HG02852 (cell line): ENCODE measurements around the gene DRGX.

ENCODE experiments used
- ATAC-seq: cut with Tn5 transposase; IDR thresholded peaks from one replicate; pipeline ENCODE4 v1.9.1; 2021; ENCODE audit warnings: mild to moderate bottlenecking, moderate library complexity; ENCODE audit not compliant: unreplicated experiment

Gene DRGX

GRCh38 chr10:49408519-49409306, 12.8 kb upstream of the DRGX start:
- no peak for ATAC-seq

- peak; percentile 70 for ATAC-seq
Measured at GRCh38 chr10:49407552-49408137, 11.8 kb upstream of the DRGX start.

- ATAC-seq, result no peak
Measured at GRCh38 chr10:49407151-49407550, 11.3 kb upstream of the DRGX start.

DNA sequence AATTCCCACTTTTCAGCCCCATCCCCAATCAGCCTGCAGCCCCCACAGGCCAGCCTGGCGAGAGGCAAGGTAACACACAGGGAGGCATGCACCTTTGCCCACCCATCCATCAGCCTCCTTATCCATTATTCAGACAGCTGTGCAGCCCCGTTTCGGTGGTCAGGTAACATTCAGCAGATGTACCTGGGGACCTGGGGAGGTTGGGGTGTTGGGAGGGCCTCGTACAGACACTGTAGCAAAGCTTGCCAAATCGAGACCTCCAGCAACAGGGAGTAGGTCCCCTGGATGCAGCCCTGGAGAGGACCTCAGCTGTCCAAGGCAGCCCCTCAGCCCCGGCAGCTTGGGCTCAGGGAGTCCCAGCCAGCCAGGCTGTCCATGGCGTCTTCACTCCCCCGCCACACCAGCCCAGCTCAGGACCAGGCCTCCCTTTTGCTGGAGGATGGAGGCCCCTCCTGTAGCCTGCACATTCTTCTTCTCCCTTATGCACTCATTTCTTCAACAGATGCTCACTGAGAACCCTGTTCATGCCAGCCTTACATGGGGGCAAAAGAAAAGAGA, 8.5 kb upstream of the DRGX start:
- ATAC-seq, result no peak

DNA sequence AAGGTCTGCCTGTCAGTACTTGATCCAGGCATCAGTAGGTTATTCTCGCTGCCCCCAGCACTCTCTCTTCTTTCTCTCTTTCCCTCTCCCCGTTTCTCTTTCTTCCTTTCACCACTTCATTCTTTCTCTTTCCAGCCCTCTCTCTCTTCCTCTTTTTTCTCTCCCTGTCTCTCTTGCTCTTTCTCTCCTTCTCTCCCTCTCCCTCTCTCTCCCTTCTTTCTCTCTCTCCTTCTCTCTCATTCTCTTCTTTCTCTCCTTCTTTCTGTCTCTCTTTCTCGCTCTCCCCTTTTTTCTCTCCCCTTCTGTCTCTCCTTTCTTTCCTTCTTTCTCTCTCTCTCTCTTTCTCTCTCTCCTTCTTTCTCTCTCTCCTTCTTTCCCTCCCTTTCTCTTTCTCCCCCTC, 7.5 kb upstream of the DRGX start:
- no peak for ATAC-seq

- ATAC-seq, result no peak
Measured at GRCh38 chr10:49400365-49400764, 4.5 kb upstream of the DRGX start.

DNA sequence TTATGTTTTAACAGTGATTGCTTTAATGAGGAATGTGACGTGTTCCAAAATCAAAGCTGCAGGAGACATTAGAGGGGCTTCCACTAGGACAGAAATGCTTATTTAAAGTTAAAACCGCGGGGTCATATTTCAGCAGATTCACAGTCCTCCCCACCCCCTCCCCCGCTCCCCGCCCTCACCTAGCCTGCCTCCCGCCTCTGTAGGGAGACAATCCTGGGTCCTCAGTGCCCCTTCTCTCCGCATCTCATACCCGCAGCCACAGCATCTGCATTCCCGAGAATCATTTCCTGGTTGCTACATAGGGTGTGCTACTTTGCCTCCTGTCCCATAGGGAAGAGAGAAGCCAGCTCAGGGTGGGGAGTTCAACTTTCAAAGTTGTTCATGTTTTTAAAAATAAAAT, 3.1 kb upstream of the DRGX start:
- no peak for ATAC-seq

- ATAC-seq, result peak; percentile 73
Measured at GRCh38 chr10:49398000-49398861, 2.3 kb upstream of the DRGX start.

GRCh38 chr10:49397036-49397999, 1.4 kb upstream of the DRGX start:
- peak; percentile 14 for ATAC-seq

DNA sequence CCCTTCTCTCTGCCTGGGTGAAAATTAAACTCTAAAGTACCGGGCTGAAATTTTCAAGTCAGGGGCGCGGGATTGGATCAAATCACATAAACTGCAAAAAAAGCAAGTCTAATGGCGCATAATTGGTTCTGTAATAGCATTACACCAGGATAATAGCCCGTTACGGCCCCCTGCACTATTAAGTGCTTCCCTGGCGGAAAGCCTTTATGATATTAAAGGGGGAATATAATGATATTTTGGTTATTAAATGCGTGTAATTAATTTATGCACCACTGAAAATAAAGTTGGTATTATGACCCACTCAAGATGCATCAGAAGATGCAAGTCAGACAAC, 744 bp upstream of the DRGX start:
- no peak for ATAC-seq

DNA sequence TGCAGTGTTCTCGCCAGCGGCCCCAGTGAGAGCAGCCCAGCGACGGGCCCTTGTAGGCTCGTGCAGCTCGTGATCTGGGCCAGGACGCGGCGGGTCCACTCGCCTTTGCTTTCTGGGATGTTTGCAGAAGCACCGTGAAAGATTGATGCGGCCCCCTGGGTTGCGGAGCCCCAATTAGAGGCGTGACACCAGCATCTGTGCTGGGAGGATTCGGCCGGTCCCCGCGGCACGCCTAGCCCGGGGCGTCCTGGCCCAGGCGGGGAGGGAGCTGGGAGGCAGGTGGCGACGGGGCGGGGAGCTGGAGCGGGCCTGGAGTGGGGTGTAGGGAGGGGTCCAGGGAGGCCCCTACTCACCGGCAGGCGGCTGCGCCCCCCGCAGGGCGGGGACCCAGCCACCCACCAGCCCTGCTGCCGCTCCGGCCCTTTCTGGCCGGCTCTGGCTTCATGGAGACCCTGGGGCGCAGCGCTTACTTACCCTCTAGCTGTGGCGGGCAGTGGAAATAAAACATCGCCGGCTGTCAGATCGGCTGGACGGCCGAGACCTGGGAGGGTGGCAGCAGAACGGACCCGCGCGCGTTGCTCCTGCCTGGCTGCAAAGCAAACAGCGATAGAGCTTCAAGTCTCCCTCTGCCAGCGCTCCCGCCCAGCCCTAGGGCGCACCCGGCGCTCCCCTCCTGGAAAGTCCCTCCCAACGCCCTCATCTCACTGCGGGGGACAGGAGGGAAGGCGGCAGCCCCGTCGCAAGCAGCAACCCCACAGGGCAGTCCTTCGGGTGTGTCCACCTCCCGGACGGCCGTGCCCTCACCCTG, 752 bp downstream of the DRGX start:
- ATAC-seq, result no peak

GRCh38 chr10:49393757-49394156, 2.1 kb downstream of the DRGX start:
- ATAC-seq, result no peak

- no peak for ATAC-seq
Measured at GRCh38 chr10:49393301-49393700, 2.6 kb downstream of the DRGX start.

DNA sequence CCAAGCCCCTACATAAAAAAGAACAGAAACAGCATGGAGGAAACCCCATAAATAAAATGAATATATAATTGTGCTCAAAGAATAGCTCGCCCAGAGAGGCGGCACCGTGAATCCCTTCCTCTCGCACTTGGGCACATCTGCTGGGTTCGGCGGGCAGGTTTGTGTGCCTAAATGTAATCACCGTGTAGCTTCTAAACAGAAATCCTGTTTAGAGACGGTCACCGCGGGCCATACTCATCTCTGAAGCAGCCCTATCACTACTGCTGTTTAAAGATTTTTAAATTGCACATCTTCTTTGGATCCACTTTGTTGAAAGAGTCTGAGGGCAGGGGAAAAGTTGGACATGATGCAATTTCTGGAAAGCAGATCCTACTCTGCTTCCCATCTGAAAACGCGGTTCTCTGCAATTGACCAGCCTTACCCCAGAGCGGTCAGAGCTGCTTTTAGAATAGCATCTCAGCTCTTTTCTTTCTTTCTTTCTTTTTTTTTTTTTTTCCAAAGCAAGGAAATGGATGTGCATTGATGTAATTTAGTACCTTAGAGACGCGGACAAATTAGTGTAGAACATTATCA, 6.4 kb downstream of the DRGX start:
- no peak for ATAC-seq

- ATAC-seq, result no peak
Measured at GRCh38 chr10:49388161-49388560, 7.7 kb downstream of the DRGX start.

DNA sequence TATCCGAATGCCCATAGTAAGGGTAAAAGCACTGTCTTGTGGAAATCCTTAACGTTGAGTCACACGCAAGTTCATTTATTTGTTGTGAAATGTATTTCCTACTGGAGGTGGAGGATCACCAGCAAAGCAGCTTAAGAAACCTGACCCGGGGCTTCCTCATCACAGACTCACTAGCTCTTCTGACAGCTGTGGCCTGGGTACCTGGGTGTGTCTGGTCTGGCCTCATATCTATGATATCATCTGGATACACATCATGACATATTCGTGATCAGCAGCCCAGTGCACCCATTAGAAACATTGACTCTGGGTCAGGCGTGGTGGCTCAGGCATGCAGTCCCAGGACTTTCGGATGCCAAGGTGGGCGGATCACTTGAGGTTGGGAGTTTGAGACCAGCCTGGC, 8.8 kb downstream of the DRGX start:
- no peak for ATAC-seq

DNA sequence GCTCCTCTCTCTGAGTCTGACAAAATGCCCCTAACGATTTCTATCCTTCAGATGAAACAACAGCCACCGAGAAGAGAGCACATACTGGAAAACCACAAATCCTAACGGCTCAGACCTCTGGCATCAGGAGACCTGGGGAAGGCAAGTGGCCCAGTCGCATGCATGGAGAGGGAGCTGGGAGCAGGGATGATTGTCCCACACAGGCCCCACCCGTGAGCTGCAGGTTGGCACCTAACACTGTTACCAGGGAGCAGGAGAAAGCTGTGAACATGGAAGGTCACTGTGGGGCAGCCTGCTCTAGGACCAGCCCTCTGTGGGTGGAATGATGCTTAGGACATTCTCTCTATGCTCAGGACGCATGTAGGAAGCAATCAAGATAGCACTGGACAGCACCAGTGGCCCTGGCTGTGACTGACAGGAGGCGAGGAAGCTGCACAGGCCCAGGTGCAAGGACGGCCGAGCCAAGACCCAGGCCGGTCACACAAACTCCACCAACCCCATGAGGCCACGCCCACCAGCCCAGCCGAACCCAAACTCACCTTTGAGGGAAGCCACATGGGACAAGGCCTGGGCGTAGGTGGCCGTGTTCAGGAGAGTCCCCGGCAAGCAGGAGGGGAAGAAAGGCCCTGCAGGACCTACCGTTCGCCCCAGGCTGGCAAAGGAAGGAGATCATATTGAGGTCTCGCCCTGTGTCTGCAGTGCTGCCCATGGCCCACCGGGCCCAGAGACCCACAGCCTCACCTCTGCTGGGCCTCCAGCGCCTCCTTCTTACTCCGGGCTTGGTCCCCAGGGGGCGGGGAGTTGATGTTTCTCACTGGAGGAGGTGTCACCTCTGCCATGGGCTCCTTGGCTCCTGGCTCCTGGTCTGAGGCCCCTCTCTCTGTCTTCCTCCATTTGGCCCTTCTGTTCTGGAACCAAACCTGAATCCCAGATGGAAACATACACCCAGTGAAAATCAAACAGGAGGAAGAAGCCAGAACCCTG, 9.7 kb downstream of the DRGX start:
- ATAC-seq, result no peak
